ENCODE data around the gene TEX48.

GRCh38 chr9:114619191-114619761 is 62.7 kb downstream of the TEX48 start:
- TF ChIP-seq CTCF (IDR thresholded peaks at IDR 0.05) (no peak), POLR2A (IDR thresholded peaks at IDR 0.05) (no peak)
